Immature natural killer cell (primary cell): ENCODE results near the gene UBE2E2. TPM values are rescaled to one million over a fixed set of nuclear protein-coding genes. Genes with fewer than 3 reads are reported as not detected.

Source experiments
- DNase-seq, 3 donors: peaks; one replicate each; pipeline ENCODE4 v3.0.0; 2022; ENCODE audit warnings: mixed read lengths in 1 of 3
- H3K27ac Mint-ChIP-seq, 6 donors: one replicate each; pipeline ENCODE4 v1.8.0; 2020; ENCODE audit warnings: mixed read lengths in 6 of 6, mild to moderate bottlenecking in 5 of 6, inconsistent platforms in 4 of 6, moderate library complexity in 3 of 6
- H3K27me3 Mint-ChIP-seq, 3 donors: one replicate each; pipeline ENCODE4 v1.8.0; 2020 to 2021; ENCODE audit warnings: low read depth in 3 of 3, mild to moderate bottlenecking in 3 of 3, mixed read lengths in 3 of 3, moderate library complexity in 3 of 3, inconsistent platforms in 1 of 3
- H3K36me3 Mint-ChIP-seq, 3 donors: one replicate each; pipeline ENCODE4 v1.8.0; 2020; ENCODE audit warnings: mixed read lengths in 3 of 3, inconsistent platforms in 2 of 3, mild to moderate bottlenecking in 2 of 3
- H3K4me1 Mint-ChIP-seq, 2 donors: one replicate each; pipeline ENCODE4 v1.8.0; 2020; ENCODE audit warnings: inconsistent platforms in 2 of 2, mild to moderate bottlenecking in 2 of 2, mixed read lengths in 2 of 2, moderate library complexity in 1 of 2
- H3K4me3 Mint-ChIP-seq, 5 donors: one replicate each; pipeline ENCODE4 v1.8.0; 2020; ENCODE audit warnings: mild to moderate bottlenecking in 5 of 5, mixed read lengths in 5 of 5, inconsistent platforms in 3 of 5, moderate library complexity in 3 of 5
- H3K9me3 Mint-ChIP-seq, 6 donors: one replicate each; pipeline ENCODE4 v1.8.0; 2020; ENCODE audit warnings: mild to moderate bottlenecking in 6 of 6, mixed read lengths in 6 of 6, inconsistent platforms in 4 of 6, moderate library complexity in 3 of 6
- polyA plus RNA-seq, 3 donors: library from polyadenylated mRNA; unstranded; fragments of 300-500 nt; fragmentation: Illumina TruSeq; gene quantifications; one replicate each; pipeline ENCODE4 v1.2.3, GENCODE V29; 2021

UBE2E2 gene
- polyA plus RNA-seq, 3 donors from 2014 or later: 1.8 to 12.9 (median 5.0) TPM

- H3K4me3 Mint-ChIP-seq: no peak overlapping the region
- H3K4me1 Mint-ChIP-seq: no peaks in the 10 kb centered on the region
- H3K36me3 Mint-ChIP-seq: peaks cover 0 to 6% (median 4%) of the 10 kb centered on the region in 3 donors
- H3K27ac Mint-ChIP-seq: no peak overlapping the region
- DNase-seq: no peak
- H3K9me3 Mint-ChIP-seq: peaks cover 2 to 22% (median 16%) of the 10 kb centered on the region in 6 donors
- no peaks in the 10 kb centered on the region for H3K27me3 Mint-ChIP-seq
Observed at GRCh38 chr3:23283625-23284024, 80.5 kb downstream of the UBE2E2 start.

GRCh38 chr3:23288286-23288685 is 85.2 kb downstream of the UBE2E2 start:
- H3K27ac Mint-ChIP-seq: no peak overlapping the region
- H3K36me3 Mint-ChIP-seq: peaks cover 0 to 6% (median 4%) of the 10 kb centered on the region in 3 donors
- H3K9me3 Mint-ChIP-seq: peaks cover 2 to 19% (median 16%) of the 10 kb centered on the region in 6 donors
- H3K4me3 Mint-ChIP-seq: no peak overlapping the region
- DNase-seq: no peak
- H3K27me3 Mint-ChIP-seq: no peaks in the 10 kb centered on the region
- no peaks in the 10 kb centered on the region for H3K4me1 Mint-ChIP-seq

GRCh38 chr3:23288715-23289114 is 85.6 kb downstream of the UBE2E2 start:
- no peak for DNase-seq
- no peaks in the 10 kb centered on the region for H3K4me1 Mint-ChIP-seq

GRCh38 chr3:23292432-23292831 is 89.3 kb downstream of the UBE2E2 start:
- Mint-ChIP-seq H3K4me3 (no peak overlapping the region), H3K9me3 (peaks cover 2 to 10% (median 5%) of the 10 kb centered on the region in 6 donors), H3K4me1 (no peaks in the 10 kb centered on the region), H3K36me3 (peaks cover 0 to 6% (median 2%) of the 10 kb centered on the region in 3 donors), H3K27me3 (no peaks in the 10 kb centered on the region), H3K27ac (no peak overlapping the region)
- DNase-seq: no peak

More at GRCh38 chr3:23288715-23289114, 85.6 kb downstream of the UBE2E2 start:
- H3K4me3 Mint-ChIP-seq: no peak overlapping the region
- H3K27me3 Mint-ChIP-seq: no peaks in the 10 kb centered on the region
- H3K36me3 Mint-ChIP-seq: peaks cover 0 to 6% (median 4%) of the 10 kb centered on the region in 3 donors
- H3K27ac Mint-ChIP-seq: no peak overlapping the region
- peaks cover 2 to 19% (median 16%) of the 10 kb centered on the region in 6 donors for H3K9me3 Mint-ChIP-seq

- Mint-ChIP-seq H3K9me3 (peaks cover 0 to 7% (median 2%) of the 10 kb centered on the region in 6 donors), H3K36me3 (no peaks in the 10 kb centered on the region), H3K27ac (no peak overlapping the region), H3K4me1 (no peaks in the 10 kb centered on the region), H3K27me3 (peaks cover 0 to 2% (median 0%) of the 10 kb centered on the region in 3 donors), H3K4me3 (no peak overlapping the region)
- DNase-seq: no peak
Observed at GRCh38 chr3:23294770-23295387, 91.8 kb downstream of the UBE2E2 start.

GRCh38 chr3:23301819-23302218 is 98.7 kb downstream of the UBE2E2 start:
- Mint-ChIP-seq H3K36me3 (no peaks in the 10 kb centered on the region), H3K4me1 (no peaks in the 10 kb centered on the region), H3K4me3 (no peak overlapping the region), H3K9me3 (peaks cover 0 to 12% (median 6%) of the 10 kb centered on the region in 6 donors), H3K27ac (no peak overlapping the region), H3K27me3 (peaks cover 0 to 4% (median 0%) of the 10 kb centered on the region in 3 donors)
- no peak for DNase-seq

GRCh38 chr3:23302271-23302670 is 99.1 kb downstream of the UBE2E2 start:
- Mint-ChIP-seq H3K4me3 (no peak overlapping the region), H3K9me3 (peaks cover 0 to 12% (median 6%) of the 10 kb centered on the region in 6 donors), H3K27ac (no peak overlapping the region), H3K27me3 (peaks cover 0 to 4% (median 0%) of the 10 kb centered on the region in 3 donors), H3K4me1 (no peaks in the 10 kb centered on the region), H3K36me3 (no peaks in the 10 kb centered on the region)
- DNase-seq: no peak

- no peak for DNase-seq
- Mint-ChIP-seq H3K4me1 (no peaks in the 10 kb centered on the region), H3K9me3 (peaks cover 0 to 12% (median 6%) of the 10 kb centered on the region in 6 donors), H3K4me3 (no peak overlapping the region), H3K36me3 (no peaks in the 10 kb centered on the region), H3K27me3 (peaks cover 0 to 4% (median 0%) of the 10 kb centered on the region in 3 donors), H3K27ac (no peak overlapping the region)
Observed at GRCh38 chr3:23303601-23304217, 100.6 kb downstream of the UBE2E2 start.

GRCh38 chr3:23304424-23304823 is 101.3 kb downstream of the UBE2E2 start:
- DNase-seq: no peak
- H3K27me3 Mint-ChIP-seq: peaks cover 0 to 3% (median 2%) of the 10 kb centered on the region in 3 donors
- H3K9me3 Mint-ChIP-seq: peaks cover 0 to 12% (median 2%) of the 10 kb centered on the region in 6 donors
- no peaks in the 10 kb centered on the region for H3K4me1 Mint-ChIP-seq
- H3K4me3 Mint-ChIP-seq: no peak overlapping the region
- no peaks in the 10 kb centered on the region for H3K36me3 Mint-ChIP-seq
- H3K27ac Mint-ChIP-seq: no peak overlapping the region

GRCh38 chr3:23308986-23309625 is 106.0 kb downstream of the UBE2E2 start:
- no peaks in the 10 kb centered on the region for H3K36me3 Mint-ChIP-seq
- no peak overlapping the region for H3K27ac Mint-ChIP-seq
- no peaks in the 10 kb centered on the region for H3K4me1 Mint-ChIP-seq
- H3K27me3 Mint-ChIP-seq: peaks cover 0 to 3% (median 0%) of the 10 kb centered on the region in 3 donors
- H3K9me3 Mint-ChIP-seq: peaks cover 0 to 5% (median 0%) of the 10 kb centered on the region in 6 donors
- no peak for DNase-seq
- H3K4me3 Mint-ChIP-seq: no peak overlapping the region

GRCh38 chr3:23312866-23313265 is 109.7 kb downstream of the UBE2E2 start:
- peaks cover 0 to 5% (median 0%) of the 10 kb centered on the region in 6 donors for H3K9me3 Mint-ChIP-seq
- no peak for DNase-seq
- H3K4me3 Mint-ChIP-seq: no peak overlapping the region
- H3K4me1 Mint-ChIP-seq: no peaks in the 10 kb centered on the region
- H3K36me3 Mint-ChIP-seq: no peaks in the 10 kb centered on the region
- H3K27me3 Mint-ChIP-seq: peaks cover 0 to 3% (median 0%) of the 10 kb centered on the region in 3 donors
- H3K27ac Mint-ChIP-seq: no peak overlapping the region

GRCh38 chr3:23314981-23315762 is 112.0 kb downstream of the UBE2E2 start:
- Mint-ChIP-seq H3K27ac (no peak overlapping the region), H3K4me3 (no peak overlapping the region), H3K9me3 (peaks cover 0 to 5% (median 0%) of the 10 kb centered on the region in 6 donors), H3K27me3 (peaks cover 0 to 1% (median under 1%) of the 10 kb centered on the region in 3 donors), H3K36me3 (no peaks in the 10 kb centered on the region), H3K4me1 (no peaks in the 10 kb centered on the region)
- DNase-seq: no peak

- no peaks in the 10 kb centered on the region for H3K4me1 Mint-ChIP-seq
- H3K9me3 Mint-ChIP-seq: peaks cover 0 to 5% (median 0%) of the 10 kb centered on the region in 6 donors
- H3K36me3 Mint-ChIP-seq: no peaks in the 10 kb centered on the region
Observed at GRCh38 chr3:23316924-23317323, 113.8 kb downstream of the UBE2E2 start.

More at GRCh38 chr3:23316924-23317323, 113.8 kb downstream of the UBE2E2 start:
- DNase-seq: no peak
- Mint-ChIP-seq H3K27ac (no peak overlapping the region), H3K4me3 (no peak overlapping the region), H3K27me3 (peaks cover 1 to 5% (median 3%) of the 10 kb centered on the region in 3 donors)
